ENCODE results near the gene FUT6.

GRCh38 chr19:5806133-5806489, 33.4 kb downstream of the FUT6 start:
- TF ChIP-seq, protein P1, sequence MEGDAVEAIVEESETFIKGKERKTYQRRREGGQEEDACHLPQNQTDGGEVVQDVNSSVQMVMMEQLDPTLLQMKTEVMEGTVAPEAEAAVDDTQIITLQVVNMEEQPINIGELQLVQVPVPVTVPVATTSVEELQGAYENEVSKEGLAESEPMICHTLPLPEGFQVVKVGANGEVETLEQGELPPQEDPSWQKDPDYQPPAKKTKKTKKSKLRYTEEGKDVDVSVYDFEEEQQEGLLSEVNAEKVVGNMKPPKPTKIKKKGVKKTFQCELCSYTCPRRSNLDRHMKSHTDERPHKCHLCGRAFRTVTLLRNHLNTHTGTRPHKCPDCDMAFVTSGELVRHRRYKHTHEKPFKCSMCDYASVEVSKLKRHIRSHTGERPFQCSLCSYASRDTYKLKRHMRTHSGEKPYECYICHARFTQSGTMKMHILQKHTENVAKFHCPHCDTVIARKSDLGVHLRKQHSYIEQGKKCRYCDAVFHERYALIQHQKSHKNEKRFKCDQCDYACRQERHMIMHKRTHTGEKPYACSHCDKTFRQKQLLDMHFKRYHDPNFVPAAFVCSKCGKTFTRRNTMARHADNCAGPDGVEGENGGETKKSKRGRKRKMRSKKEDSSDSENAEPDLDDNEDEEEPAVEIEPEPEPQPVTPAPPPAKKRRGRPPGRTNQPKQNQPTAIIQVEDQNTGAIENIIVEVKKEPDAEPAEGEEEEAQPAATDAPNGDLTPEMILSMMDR (conservative IDR thresholded peaks at IDR 0.05; ENCODE audit: low read depth, low read length), result no peak
- TF ChIP-seq EZH2 (IDR thresholded peaks at IDR 0.05; ENCODE audit: borderline replicate concordance, low read depth, low read length, poor library complexity, severe bottlenecking), result no peak

All from A673 (cell line).